ENCODE results near the gene KRTAP5-8. TPM values are rescaled to one million over a fixed set of nuclear protein-coding genes. Genes with fewer than 3 reads are reported as not detected.
"Not testable (repeated sequence)": the region's sequence is repeated elsewhere in the genome, so short reads cannot be mapped to it uniquely, and the experiment has no call there.

The KRTAP5-8 gene
- total RNA-seq, 1 donor: 0.36 TPM

DNA sequence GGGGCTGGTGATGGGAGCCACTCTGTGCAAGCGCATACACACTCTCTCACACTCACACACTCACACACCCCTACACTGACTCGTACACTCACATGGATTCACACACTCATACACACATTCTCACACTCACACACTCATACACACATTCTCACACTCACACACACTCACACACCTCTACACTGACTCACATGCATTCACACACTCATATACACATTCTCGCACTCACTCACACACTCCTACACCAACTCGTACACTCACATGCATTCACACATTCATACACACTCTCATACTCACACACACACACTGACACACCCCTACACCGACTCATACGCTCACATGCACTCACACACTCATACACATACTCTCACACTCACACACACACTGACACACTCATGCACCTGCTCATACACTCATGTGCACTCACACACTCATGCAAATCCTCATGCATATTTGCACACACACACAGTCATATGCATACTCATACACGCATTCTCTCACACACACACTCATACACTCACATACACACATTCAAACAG is 39.7 kb downstream of the KRTAP5-8 start:
- no peaks in the 10 kb centered on the region for H3K9me3 ChIP-seq (ENCODE audit: low read depth, low read length)
- no peaks in the 10 kb centered on the region for H3K4me1 ChIP-seq (ENCODE audit: insufficient read depth, low read length)
- no peaks in the 10 kb centered on the region for H3K36me3 ChIP-seq (ENCODE audit: insufficient read depth, low read length)
- DNase-seq (ENCODE audit: insufficient read length, low spot score, missing footprints): no peak
- no peaks in the 10 kb centered on the region for H4K20me1 ChIP-seq (ENCODE audit: insufficient read depth, low read length)
- no peak overlapping the region for H2AFZ ChIP-seq (ENCODE audit: low read length)
- H3K4me2 ChIP-seq (ENCODE audit: insufficient read depth, low read length): no peak overlapping the region
- TF ChIP-seq, protein P1, sequence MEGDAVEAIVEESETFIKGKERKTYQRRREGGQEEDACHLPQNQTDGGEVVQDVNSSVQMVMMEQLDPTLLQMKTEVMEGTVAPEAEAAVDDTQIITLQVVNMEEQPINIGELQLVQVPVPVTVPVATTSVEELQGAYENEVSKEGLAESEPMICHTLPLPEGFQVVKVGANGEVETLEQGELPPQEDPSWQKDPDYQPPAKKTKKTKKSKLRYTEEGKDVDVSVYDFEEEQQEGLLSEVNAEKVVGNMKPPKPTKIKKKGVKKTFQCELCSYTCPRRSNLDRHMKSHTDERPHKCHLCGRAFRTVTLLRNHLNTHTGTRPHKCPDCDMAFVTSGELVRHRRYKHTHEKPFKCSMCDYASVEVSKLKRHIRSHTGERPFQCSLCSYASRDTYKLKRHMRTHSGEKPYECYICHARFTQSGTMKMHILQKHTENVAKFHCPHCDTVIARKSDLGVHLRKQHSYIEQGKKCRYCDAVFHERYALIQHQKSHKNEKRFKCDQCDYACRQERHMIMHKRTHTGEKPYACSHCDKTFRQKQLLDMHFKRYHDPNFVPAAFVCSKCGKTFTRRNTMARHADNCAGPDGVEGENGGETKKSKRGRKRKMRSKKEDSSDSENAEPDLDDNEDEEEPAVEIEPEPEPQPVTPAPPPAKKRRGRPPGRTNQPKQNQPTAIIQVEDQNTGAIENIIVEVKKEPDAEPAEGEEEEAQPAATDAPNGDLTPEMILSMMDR (IDR thresholded peaks at IDR 0.05; ENCODE audit: extremely low read depth, low read depth, low read length): no peak
- H3K4me3 ChIP-seq (ENCODE audit: insufficient read depth, low read length): no peak overlapping the region
- no peaks in the 10 kb centered on the region for H3K79me2 ChIP-seq (ENCODE audit: insufficient read depth, low read length)
- no peak overlapping the region for H3K27ac ChIP-seq (ENCODE audit: low read depth, low read length)
- peaks cover 29% of the 10 kb centered on the region for H3K27me3 ChIP-seq (ENCODE audit: insufficient read depth, low read length)

DNA sequence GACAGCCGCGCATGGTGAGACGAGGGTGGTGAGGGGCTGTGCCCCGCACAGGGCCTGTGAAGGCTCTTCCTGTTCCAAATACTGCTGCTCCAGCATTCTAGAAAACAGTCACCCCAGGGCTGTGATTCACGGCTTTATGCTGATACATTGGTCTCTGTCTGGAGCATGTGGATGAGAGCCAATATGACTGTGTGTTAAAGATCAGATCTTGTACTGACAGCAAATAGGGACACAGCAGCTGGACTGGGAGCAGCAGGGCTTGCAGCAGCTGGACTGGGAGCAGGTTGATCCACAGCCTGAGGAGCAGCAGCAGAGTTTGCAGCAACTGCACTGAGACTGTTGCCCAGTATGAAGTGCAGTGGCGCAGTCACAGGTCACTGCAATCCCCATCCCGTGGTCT is 41.7 kb downstream of the KRTAP5-8 start:
- peak; percentile 47 for DNase-seq (ENCODE audit: insufficient read length, low spot score, missing footprints)
- H3K4me3 ChIP-seq (ENCODE audit: insufficient read depth, low read length): not testable (repeated sequence)

DNA sequence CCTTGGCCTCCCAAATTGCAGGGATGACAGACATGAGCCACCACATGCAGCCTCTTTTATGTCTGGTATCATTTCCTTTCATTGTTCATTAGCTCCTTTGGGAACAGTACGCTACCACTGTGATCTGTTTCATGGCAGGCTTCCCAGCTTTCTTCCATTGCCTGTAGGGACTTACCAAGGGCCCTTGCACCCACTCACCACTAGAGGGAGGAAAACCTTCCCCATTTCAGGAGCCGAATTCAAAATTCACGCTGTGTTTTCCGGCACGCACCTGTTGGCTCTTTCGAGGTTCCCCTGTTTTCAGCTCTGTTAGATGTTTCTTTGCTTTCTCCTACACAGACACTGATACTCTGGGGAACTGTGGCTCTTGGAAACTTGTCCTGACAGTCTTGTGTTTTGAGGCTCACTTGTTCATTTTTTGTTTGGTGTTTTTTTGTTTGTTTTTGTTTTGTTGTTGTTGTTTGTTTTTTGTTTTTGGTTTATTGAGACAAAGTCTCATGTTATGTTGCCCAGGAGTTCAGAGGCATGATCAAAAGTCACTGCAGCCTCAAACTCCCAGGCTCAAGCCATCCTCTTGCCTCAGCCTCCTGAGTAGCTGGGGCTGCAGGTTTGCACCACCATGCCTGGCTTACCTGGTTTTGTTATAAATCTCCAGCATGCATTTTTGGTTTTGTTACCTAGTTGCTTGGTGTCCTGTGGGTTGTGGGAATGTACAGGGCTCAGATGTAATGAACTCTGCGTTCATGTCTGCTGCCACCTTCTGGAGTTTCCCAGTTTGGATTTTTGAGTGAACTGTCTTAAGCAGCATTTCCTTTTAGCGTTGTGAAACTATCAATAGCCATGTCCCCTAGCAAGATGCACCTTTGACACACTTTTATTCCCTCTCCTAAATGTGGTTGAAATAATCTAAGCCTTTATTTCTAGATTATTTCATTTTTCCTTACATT is 42.5 kb downstream of the KRTAP5-8 start:
- no peak overlapping the region for H2AFZ ChIP-seq (ENCODE audit: low read length)
- H4K20me1 ChIP-seq (ENCODE audit: insufficient read depth, low read length): no peaks in the 10 kb centered on the region
- DNase-seq (ENCODE audit: insufficient read length, low spot score, missing footprints): peak; percentile 96
- H3K4me1 ChIP-seq (ENCODE audit: insufficient read depth, low read length): no peaks in the 10 kb centered on the region
- no peaks in the 10 kb centered on the region for H3K36me3 ChIP-seq (ENCODE audit: insufficient read depth, low read length)
- no peaks in the 10 kb centered on the region for H3K9me3 ChIP-seq (ENCODE audit: low read depth, low read length)
- no peak overlapping the region for H3K27ac ChIP-seq (ENCODE audit: low read depth, low read length)
- H3K79me2 ChIP-seq (ENCODE audit: insufficient read depth, low read length): no peaks in the 10 kb centered on the region
- no peak overlapping the region for H3K4me3 ChIP-seq (ENCODE audit: insufficient read depth, low read length)
- no peak overlapping the region for H3K4me2 ChIP-seq (ENCODE audit: insufficient read depth, low read length)
- TF ChIP-seq, protein P1 (IDR thresholded peaks at IDR 0.05; ENCODE audit: extremely low read depth, low read depth, low read length): peak; percentile 84
- H3K27me3 ChIP-seq (ENCODE audit: insufficient read depth, low read length): peaks cover 15% of the 10 kb centered on the region

More for the DNA sequence above, 41.7 kb downstream of the KRTAP5-8 start:
- H3K36me3 ChIP-seq (ENCODE audit: insufficient read depth, low read length); H3K4me2 ChIP-seq (ENCODE audit: insufficient read depth, low read length); H3K27ac ChIP-seq (ENCODE audit: low read depth, low read length); H2AFZ ChIP-seq (ENCODE audit: low read length); H3K79me2 ChIP-seq (ENCODE audit: insufficient read depth, low read length); H3K9me3 ChIP-seq (ENCODE audit: low read depth, low read length); H4K20me1 ChIP-seq (ENCODE audit: insufficient read depth, low read length); H3K4me1 ChIP-seq (ENCODE audit: insufficient read depth, low read length): not testable (repeated sequence)
- peaks cover 21% of the 10 kb centered on the region for H3K27me3 ChIP-seq (ENCODE audit: insufficient read depth, low read length)

DNA sequence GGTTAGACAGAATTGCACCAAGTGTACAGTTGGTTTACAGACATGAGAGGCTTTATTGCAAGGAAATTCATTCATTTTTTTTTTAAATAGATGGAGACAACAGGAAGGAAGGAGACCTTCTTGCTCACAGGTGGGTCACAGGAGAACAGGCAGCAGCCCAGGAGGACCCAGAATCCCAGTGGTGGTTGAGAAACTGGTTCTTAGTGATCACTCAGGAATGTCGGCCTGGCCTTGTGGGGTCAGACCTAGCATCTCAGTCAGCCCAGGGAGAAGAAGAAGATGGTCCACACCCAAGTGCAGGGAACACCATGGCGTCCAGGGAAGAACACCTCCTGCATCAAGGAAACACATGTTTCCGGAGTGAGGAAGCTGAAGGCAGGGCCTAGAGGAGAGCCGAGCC is 44.0 kb downstream of the KRTAP5-8 start:
- H3K36me3 ChIP-seq (ENCODE audit: insufficient read depth, low read length): no peaks in the 10 kb centered on the region
- no peaks in the 10 kb centered on the region for H3K9me3 ChIP-seq (ENCODE audit: low read depth, low read length)
- H3K27ac ChIP-seq (ENCODE audit: low read depth, low read length): no peak overlapping the region
- H3K4me1 ChIP-seq (ENCODE audit: insufficient read depth, low read length): no peaks in the 10 kb centered on the region
- peak; percentile 46 for DNase-seq (ENCODE audit: insufficient read length, low spot score, missing footprints)
- TF ChIP-seq, protein P1 (IDR thresholded peaks at IDR 0.05; ENCODE audit: extremely low read depth, low read depth, low read length): no peak
- H4K20me1 ChIP-seq (ENCODE audit: insufficient read depth, low read length): no peaks in the 10 kb centered on the region
- H2AFZ ChIP-seq (ENCODE audit: low read length): no peak overlapping the region
- peaks cover 9% of the 10 kb centered on the region for H3K27me3 ChIP-seq (ENCODE audit: insufficient read depth, low read length)
- no peaks in the 10 kb centered on the region for H3K79me2 ChIP-seq (ENCODE audit: insufficient read depth, low read length)
- H3K4me2 ChIP-seq (ENCODE audit: insufficient read depth, low read length): no peak overlapping the region
- H3K4me3 ChIP-seq (ENCODE audit: insufficient read depth, low read length): no peak overlapping the region

Measured in osteoblast (primary cell).